ENCODE results near the gene SPTSSA.

The SPTSSA gene

GRCh38 chr14:34496007-34496678 lies 34.1 kb upstream of the SPTSSA start:
- H3K18ac ChIP-seq (ENCODE audit: low read length), result no peak overlapping the region
- no CpG with 5 or more reads among the region's 11 CpGs for WGBS (ENCODE audit: extremely low coverage, insufficient coverage, low lambda C conversion rate)
- H2AK5ac ChIP-seq (ENCODE audit: low read length), result no peak overlapping the region
- no peak for DNase-seq
- H3K4ac ChIP-seq (ENCODE audit: low read depth, low read length), result no peak overlapping the region
- H3K4me3 ChIP-seq (ENCODE audit: low read length), result no peak overlapping the region
- no peaks in the 10 kb centered on the region for H3K36me3 ChIP-seq (ENCODE audit: control insufficient read depth, insufficient read depth, low read length)
- H3K23ac ChIP-seq (ENCODE audit: low read length), result no peak overlapping the region
- no peak overlapping the region for H2BK5ac ChIP-seq (ENCODE audit: low read length)
- no peak overlapping the region for H4K8ac ChIP-seq (ENCODE audit: low read depth, low read length)
- no peak overlapping the region for H2BK120ac ChIP-seq (ENCODE audit: low read depth, low read length)
- H3K27ac ChIP-seq (ENCODE audit: low read depth, low read length), result no peak overlapping the region
- H4K5ac ChIP-seq (ENCODE audit: low read length), result no peak overlapping the region
- no peak overlapping the region for H2BK15ac ChIP-seq (replicated peaks; ENCODE audit: low read depth)
- H3K27me3 ChIP-seq (ENCODE audit: insufficient read depth, low read length, poor library complexity), result no peaks in the 10 kb centered on the region
- H3K79me2 ChIP-seq (ENCODE audit: control insufficient read depth, insufficient read depth, low read length), result no peaks in the 10 kb centered on the region
- H3K79me1 ChIP-seq (ENCODE audit: low read length), result no peaks in the 10 kb centered on the region
- H3K9ac ChIP-seq (ENCODE audit: low read length), result no peak overlapping the region
- H3K56ac ChIP-seq (ENCODE audit: low read length), result no peak overlapping the region
- H3K4me2 ChIP-seq (ENCODE audit: low read length), result no peak overlapping the region
- H3K4me1 ChIP-seq (ENCODE audit: control insufficient read depth, low read depth, low read length), result peaks cover 2% of the 10 kb centered on the region

- no peak overlapping the region for H3K56ac ChIP-seq (ENCODE audit: low read length)
- no peaks in the 10 kb centered on the region for H3K27me3 ChIP-seq (ENCODE audit: insufficient read depth, low read length, poor library complexity)
- no peak overlapping the region for H3K4ac ChIP-seq (ENCODE audit: low read depth, low read length)
- WGBS (ENCODE audit: extremely low coverage, insufficient coverage, low lambda C conversion rate), result no CpG with 5 or more reads among the region's 1 CpG
- no peak overlapping the region for H4K8ac ChIP-seq (ENCODE audit: low read depth, low read length)
- no peaks in the 10 kb centered on the region for H3K36me3 ChIP-seq (ENCODE audit: control insufficient read depth, insufficient read depth, low read length)
- H2BK5ac ChIP-seq (ENCODE audit: low read length), result no peak overlapping the region
- no peak overlapping the region for H3K23ac ChIP-seq (ENCODE audit: low read length)
- no peaks in the 10 kb centered on the region for H3K79me2 ChIP-seq (ENCODE audit: control insufficient read depth, insufficient read depth, low read length)
- H2BK15ac ChIP-seq (replicated peaks; ENCODE audit: low read depth), result no peak overlapping the region
- no peak overlapping the region for H3K18ac ChIP-seq (ENCODE audit: low read length)
- no peak overlapping the region for H2AK5ac ChIP-seq (ENCODE audit: low read length)
- H2BK120ac ChIP-seq (ENCODE audit: low read depth, low read length), result no peak overlapping the region
- H3K4me3 ChIP-seq (ENCODE audit: low read length), result no peak overlapping the region
- no peak for DNase-seq
- no peaks in the 10 kb centered on the region for H3K79me1 ChIP-seq (ENCODE audit: low read length)
- H3K4me1 ChIP-seq (ENCODE audit: control insufficient read depth, low read depth, low read length), result no peaks in the 10 kb centered on the region
- no peak overlapping the region for H4K5ac ChIP-seq (ENCODE audit: low read length)
- no peak overlapping the region for H3K9ac ChIP-seq (ENCODE audit: low read length)
- H3K27ac ChIP-seq (ENCODE audit: low read depth, low read length), result no peak overlapping the region
- no peak overlapping the region for H3K4me2 ChIP-seq (ENCODE audit: low read length)
These were observed 27.3 kb upstream of the SPTSSA start for GRCh38 chr14:34489324-34489723.

GRCh38 chr14:34488528-34488927 lies 26.5 kb upstream of the SPTSSA start:
- H3K56ac ChIP-seq (ENCODE audit: low read length), result no peak overlapping the region
- no peaks in the 10 kb centered on the region for H3K36me3 ChIP-seq (ENCODE audit: control insufficient read depth, insufficient read depth, low read length)
- DNase-seq, result no peak
- no peak overlapping the region for H2BK15ac ChIP-seq (replicated peaks; ENCODE audit: low read depth)
- H3K9ac ChIP-seq (ENCODE audit: low read length), result no peak overlapping the region
- H2BK120ac ChIP-seq (ENCODE audit: low read depth, low read length), result no peak overlapping the region
- H3K4me3 ChIP-seq (ENCODE audit: low read length), result no peak overlapping the region
- H3K23ac ChIP-seq (ENCODE audit: low read length), result no peak overlapping the region
- WGBS (ENCODE audit: extremely low coverage, insufficient coverage, low lambda C conversion rate), result no CpG with 5 or more reads among the region's 7 CpGs
- H3K4ac ChIP-seq (ENCODE audit: low read depth, low read length), result no peak overlapping the region
- H3K4me2 ChIP-seq (ENCODE audit: low read length), result no peak overlapping the region
- H3K18ac ChIP-seq (ENCODE audit: low read length), result no peak overlapping the region
- H4K5ac ChIP-seq (ENCODE audit: low read length), result no peak overlapping the region
- no peaks in the 10 kb centered on the region for H3K4me1 ChIP-seq (ENCODE audit: control insufficient read depth, low read depth, low read length)
- H3K79me2 ChIP-seq (ENCODE audit: control insufficient read depth, insufficient read depth, low read length), result no peaks in the 10 kb centered on the region
- no peak overlapping the region for H2AK5ac ChIP-seq (ENCODE audit: low read length)
- no peaks in the 10 kb centered on the region for H3K27me3 ChIP-seq (ENCODE audit: insufficient read depth, low read length, poor library complexity)
- H3K79me1 ChIP-seq (ENCODE audit: low read length), result no peaks in the 10 kb centered on the region
- H4K8ac ChIP-seq (ENCODE audit: low read depth, low read length), result no peak overlapping the region
- no peak overlapping the region for H2BK5ac ChIP-seq (ENCODE audit: low read length)
- no peak overlapping the region for H3K27ac ChIP-seq (ENCODE audit: low read depth, low read length)

- Histone ChIP-seq H3K4me1 (ENCODE audit: control insufficient read depth, low read depth, low read length) (no peaks in the 10 kb centered on the region), H3K23ac (ENCODE audit: low read length) (no peak overlapping the region), H3K27me3 (ENCODE audit: insufficient read depth, low read length, poor library complexity) (no peaks in the 10 kb centered on the region), H3K9ac (ENCODE audit: low read length) (no peak overlapping the region), H2BK5ac (ENCODE audit: low read length) (no peak overlapping the region), H3K4me3 (ENCODE audit: low read length) (no peak overlapping the region), H2AK5ac (ENCODE audit: low read length) (no peak overlapping the region), H3K79me1 (ENCODE audit: low read length) (no peaks in the 10 kb centered on the region), H3K18ac (ENCODE audit: low read length) (no peak overlapping the region), H3K56ac (ENCODE audit: low read length) (no peak overlapping the region), H3K27ac (ENCODE audit: low read depth, low read length) (no peak overlapping the region), H3K4me2 (ENCODE audit: low read length) (no peak overlapping the region), H2BK120ac (ENCODE audit: low read depth, low read length) (no peak overlapping the region), H3K4ac (ENCODE audit: low read depth, low read length) (no peak overlapping the region), H4K8ac (ENCODE audit: low read depth, low read length) (no peak overlapping the region), H3K79me2 (ENCODE audit: control insufficient read depth, insufficient read depth, low read length) (no peaks in the 10 kb centered on the region), H2BK15ac (replicated peaks; ENCODE audit: low read depth) (no peak overlapping the region), H3K36me3 (ENCODE audit: control insufficient read depth, insufficient read depth, low read length) (no peaks in the 10 kb centered on the region), H4K5ac (ENCODE audit: low read length) (no peak overlapping the region)
- WGBS (ENCODE audit: extremely low coverage, insufficient coverage, low lambda C conversion rate), result no CpG with 5 or more reads among the region's 1 CpG
- DNase-seq, result peak; percentile 67
These were observed 22.7 kb upstream of the SPTSSA start for GRCh38 chr14:34484726-34485125.

- H3K4me2 ChIP-seq (ENCODE audit: low read length), result no peak overlapping the region
- no peak overlapping the region for H2AK5ac ChIP-seq (ENCODE audit: low read length)
- WGBS (ENCODE audit: extremely low coverage, insufficient coverage, low lambda C conversion rate), result no CpG with 5 or more reads among the region's 2 CpGs
- no peak overlapping the region for H4K8ac ChIP-seq (ENCODE audit: low read depth, low read length)
- DNase-seq, result no peak
- H3K56ac ChIP-seq (ENCODE audit: low read length), result no peak overlapping the region
- no peaks in the 10 kb centered on the region for H3K4me1 ChIP-seq (ENCODE audit: control insufficient read depth, low read depth, low read length)
- H3K9ac ChIP-seq (ENCODE audit: low read length), result no peak overlapping the region
- H2BK5ac ChIP-seq (ENCODE audit: low read length), result no peak overlapping the region
- no peak overlapping the region for H3K27ac ChIP-seq (ENCODE audit: low read depth, low read length)
- no peak overlapping the region for H3K23ac ChIP-seq (ENCODE audit: low read length)
- no peaks in the 10 kb centered on the region for H3K27me3 ChIP-seq (ENCODE audit: insufficient read depth, low read length, poor library complexity)
- peak overlapping the region; percentile 36 for H2BK120ac ChIP-seq (ENCODE audit: low read depth, low read length)
- H3K79me1 ChIP-seq (ENCODE audit: low read length), result no peaks in the 10 kb centered on the region
- no peak overlapping the region for H3K4ac ChIP-seq (ENCODE audit: low read depth, low read length)
- H3K79me2 ChIP-seq (ENCODE audit: control insufficient read depth, insufficient read depth, low read length), result no peaks in the 10 kb centered on the region
- no peaks in the 10 kb centered on the region for H3K36me3 ChIP-seq (ENCODE audit: control insufficient read depth, insufficient read depth, low read length)
- no peak overlapping the region for H3K18ac ChIP-seq (ENCODE audit: low read length)
- no peak overlapping the region for H2BK15ac ChIP-seq (replicated peaks; ENCODE audit: low read depth)
- H4K5ac ChIP-seq (ENCODE audit: low read length), result no peak overlapping the region
- H3K4me3 ChIP-seq (ENCODE audit: low read length), result no peak overlapping the region
These were observed 20.4 kb upstream of the SPTSSA start for GRCh38 chr14:34482463-34482862.

GRCh38 chr14:34479694-34480093 lies 17.7 kb upstream of the SPTSSA start:
- H3K9ac ChIP-seq (ENCODE audit: low read length), result no peak overlapping the region
- H3K79me1 ChIP-seq (ENCODE audit: low read length), result no peaks in the 10 kb centered on the region
- H3K18ac ChIP-seq (ENCODE audit: low read length), result no peak overlapping the region
- H3K27me3 ChIP-seq (ENCODE audit: insufficient read depth, low read length, poor library complexity), result no peaks in the 10 kb centered on the region
- DNase-seq, result no peak
- H3K4ac ChIP-seq (ENCODE audit: low read depth, low read length), result no peak overlapping the region
- WGBS (ENCODE audit: extremely low coverage, insufficient coverage, low lambda C conversion rate), result no CpG with 5 or more reads among the region's 4 CpGs
- H3K27ac ChIP-seq (ENCODE audit: low read depth, low read length), result no peak overlapping the region
- H2AK5ac ChIP-seq (ENCODE audit: low read length), result no peak overlapping the region
- no peak overlapping the region for H3K23ac ChIP-seq (ENCODE audit: low read length)
- no peaks in the 10 kb centered on the region for H3K4me1 ChIP-seq (ENCODE audit: control insufficient read depth, low read depth, low read length)
- no peak overlapping the region for H3K4me2 ChIP-seq (ENCODE audit: low read length)
- no peak overlapping the region for H3K4me3 ChIP-seq (ENCODE audit: low read length)
- H4K5ac ChIP-seq (ENCODE audit: low read length), result no peak overlapping the region
- no peak overlapping the region for H3K56ac ChIP-seq (ENCODE audit: low read length)
- no peak overlapping the region for H4K8ac ChIP-seq (ENCODE audit: low read depth, low read length)
- H2BK120ac ChIP-seq (ENCODE audit: low read depth, low read length), result no peak overlapping the region
- H2BK15ac ChIP-seq (replicated peaks; ENCODE audit: low read depth), result no peak overlapping the region
- H3K79me2 ChIP-seq (ENCODE audit: control insufficient read depth, insufficient read depth, low read length), result no peaks in the 10 kb centered on the region
- no peak overlapping the region for H2BK5ac ChIP-seq (ENCODE audit: low read length)
- no peaks in the 10 kb centered on the region for H3K36me3 ChIP-seq (ENCODE audit: control insufficient read depth, insufficient read depth, low read length)

All from mesendoderm (in vitro differentiated cells).